ENCODE measurements around the gene EXOC7.

Gene EXOC7, protein sequence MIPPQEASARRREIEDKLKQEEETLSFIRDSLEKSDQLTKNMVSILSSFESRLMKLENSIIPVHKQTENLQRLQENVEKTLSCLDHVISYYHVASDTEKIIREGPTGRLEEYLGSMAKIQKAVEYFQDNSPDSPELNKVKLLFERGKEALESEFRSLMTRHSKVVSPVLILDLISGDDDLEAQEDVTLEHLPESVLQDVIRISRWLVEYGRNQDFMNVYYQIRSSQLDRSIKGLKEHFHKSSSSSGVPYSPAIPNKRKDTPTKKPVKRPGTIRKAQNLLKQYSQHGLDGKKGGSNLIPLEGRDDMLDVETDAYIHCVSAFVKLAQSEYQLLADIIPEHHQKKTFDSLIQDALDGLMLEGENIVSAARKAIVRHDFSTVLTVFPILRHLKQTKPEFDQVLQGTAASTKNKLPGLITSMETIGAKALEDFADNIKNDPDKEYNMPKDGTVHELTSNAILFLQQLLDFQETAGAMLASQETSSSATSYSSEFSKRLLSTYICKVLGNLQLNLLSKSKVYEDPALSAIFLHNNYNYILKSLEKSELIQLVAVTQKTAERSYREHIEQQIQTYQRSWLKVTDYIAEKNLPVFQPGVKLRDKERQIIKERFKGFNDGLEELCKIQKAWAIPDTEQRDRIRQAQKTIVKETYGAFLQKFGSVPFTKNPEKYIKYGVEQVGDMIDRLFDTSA

DNA sequence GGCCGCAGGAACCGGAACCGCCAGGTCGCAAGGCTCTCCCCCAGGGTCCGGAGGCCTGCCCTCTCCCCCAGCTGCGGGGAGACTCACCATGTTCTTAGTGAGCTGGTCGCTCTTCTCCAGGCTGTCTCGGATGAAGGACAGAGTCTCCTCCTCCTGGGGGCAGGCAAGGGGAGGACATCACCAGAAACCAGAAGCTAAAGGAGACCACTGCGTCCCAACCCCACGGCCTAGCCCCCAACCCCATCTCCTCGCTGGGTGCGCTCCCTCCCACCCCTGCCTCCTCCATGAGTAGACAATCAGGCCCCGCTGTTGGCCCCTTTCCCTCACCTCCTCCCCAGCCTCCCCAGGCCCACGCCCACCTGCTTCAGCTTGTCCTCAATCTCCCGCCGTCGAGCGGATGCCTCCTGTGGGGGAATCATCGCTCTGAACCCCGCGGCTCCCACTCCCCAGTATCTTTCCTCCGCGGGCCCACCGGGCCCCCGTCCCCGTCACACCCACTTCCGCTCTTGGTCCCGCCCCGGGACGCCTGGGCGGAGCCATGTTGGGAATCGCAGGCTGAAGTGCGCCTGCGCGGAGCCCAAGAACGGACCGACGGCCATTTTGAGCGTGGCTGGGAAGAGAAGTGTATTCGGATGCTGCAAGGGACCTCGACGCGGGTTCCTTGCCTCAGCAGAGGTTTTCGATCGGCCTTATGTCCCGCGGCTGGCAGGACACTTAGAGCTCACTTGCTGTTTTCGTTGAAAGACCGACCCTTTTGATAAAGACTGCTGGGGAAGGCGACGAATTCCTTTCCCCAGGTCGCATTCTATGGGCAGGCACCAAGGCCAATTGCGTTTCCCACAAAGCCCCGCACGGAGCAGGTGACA lies at the start of gene EXOC7:
EXOC7 (minus strand) TSS at position 514 of the 866 bp plus-strand sequence; CDS start at position 419, 95 bp downstream.
- peak; percentile 92 to 94 for DNase-seq

DNA sequence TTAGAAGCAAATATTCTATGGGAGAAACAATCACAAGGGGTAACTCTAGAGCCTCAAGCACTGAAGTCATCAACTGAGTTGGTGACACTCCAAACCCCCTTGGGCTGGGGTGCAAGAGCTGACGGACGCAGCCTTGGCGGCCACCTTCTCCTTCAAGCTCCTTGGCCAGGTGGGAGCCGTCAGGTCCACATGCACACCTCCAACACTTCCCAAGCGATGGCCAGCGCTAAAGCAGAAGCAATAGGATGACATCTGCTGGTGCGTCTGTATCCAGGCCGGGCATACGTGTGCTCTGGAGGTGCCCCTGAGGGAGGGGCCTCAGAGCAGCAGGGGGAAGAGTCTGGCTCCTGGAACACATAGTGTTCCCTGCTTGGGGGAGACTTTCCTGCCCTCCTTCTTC lies 49.6 kb upstream of the EXOC7 start:
- no peak for DNase-seq

DNA sequence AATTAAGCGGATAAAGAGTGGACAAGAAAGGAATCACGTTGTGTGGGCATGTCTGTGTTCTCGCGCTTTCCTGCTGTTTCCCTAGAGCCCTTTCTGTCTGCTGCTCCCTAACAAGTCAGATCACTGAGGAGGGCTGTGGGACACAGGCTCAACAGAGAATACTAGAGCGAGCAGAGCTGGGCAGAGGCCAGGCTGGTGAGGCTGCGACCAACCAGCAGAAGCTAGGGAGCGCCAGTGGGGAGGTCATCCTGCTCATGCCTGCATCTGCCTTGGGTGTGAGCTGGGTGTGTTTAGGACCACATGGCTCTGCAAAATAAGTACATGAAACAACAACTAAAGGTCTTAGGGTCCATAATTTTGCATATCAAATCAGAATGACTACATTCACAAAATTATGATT lies 49.0 kb upstream of the EXOC7 start:
- no peak for DNase-seq

DNA sequence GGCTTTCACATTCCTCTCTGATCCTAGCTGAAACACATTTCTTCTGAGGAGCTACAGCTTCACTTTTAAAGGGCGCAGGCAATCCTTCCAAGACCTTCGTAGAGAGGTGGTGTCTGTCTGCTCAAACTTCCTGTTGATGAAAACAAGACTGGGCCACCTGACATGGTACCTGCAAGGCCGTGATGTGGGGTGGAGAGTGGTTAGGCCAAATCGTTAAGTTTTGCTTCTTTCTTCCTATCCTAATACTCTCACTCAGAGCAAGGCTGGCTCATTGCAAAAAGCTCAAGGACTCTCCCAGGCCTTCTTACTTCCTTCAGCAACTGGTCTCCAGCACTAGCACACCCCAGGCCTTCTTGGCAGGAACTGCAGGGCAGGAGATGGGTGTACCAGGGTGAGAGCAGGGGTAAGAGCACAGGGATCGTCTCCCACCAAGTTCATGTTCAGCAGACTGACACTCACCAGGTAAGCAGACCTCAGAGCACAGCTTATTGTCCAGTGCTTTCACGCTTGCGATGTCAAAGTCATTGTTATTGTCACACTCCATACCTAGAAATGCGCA lies 48.4 kb upstream of the EXOC7 start:
- peak; percentile 47 for DNase-seq

DNA sequence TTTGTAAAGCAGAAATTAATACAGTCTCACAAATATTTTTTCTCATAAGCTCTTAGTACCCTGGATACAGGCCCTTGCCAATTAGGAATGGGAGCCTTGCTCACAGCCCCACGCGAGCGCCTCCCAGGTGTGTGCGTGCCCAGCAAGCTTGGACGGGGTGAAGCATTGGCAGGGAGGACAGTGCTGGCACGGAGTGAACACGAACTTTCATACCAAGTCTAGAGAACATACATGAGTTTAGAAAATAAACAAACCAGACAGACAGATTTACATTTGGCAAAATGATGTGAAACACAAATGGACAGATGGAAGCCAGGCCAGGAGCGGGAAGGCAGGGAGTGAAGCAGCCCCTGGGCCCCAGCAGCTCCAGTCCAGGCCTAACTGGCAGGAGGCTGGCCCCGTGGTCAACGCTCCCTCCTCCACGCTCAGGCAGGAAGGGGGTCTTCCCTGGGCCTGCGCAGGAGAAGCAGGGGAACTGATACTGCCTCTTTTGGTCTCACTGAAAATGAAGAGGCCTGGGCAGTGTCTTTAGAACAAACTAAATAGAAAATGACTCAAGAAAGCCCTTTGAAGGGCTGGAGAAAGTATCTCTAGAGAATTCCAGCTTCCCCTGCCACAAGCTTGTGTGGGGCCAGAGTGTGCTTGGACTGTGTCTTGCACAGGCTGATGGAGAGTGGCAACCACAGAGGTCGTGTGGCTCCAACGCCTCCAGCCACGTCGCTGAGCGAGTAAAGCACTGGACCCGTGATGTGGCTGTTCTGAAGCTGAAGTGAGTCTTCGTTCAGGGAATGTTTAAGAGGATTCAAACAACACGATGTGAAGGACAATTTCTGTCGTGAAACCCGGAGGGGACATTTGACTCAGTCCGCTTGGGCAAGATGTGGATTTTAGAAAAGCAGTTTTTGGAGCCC lies 47.4 kb upstream of the EXOC7 start:
- DNase-seq, result no peak

DNA sequence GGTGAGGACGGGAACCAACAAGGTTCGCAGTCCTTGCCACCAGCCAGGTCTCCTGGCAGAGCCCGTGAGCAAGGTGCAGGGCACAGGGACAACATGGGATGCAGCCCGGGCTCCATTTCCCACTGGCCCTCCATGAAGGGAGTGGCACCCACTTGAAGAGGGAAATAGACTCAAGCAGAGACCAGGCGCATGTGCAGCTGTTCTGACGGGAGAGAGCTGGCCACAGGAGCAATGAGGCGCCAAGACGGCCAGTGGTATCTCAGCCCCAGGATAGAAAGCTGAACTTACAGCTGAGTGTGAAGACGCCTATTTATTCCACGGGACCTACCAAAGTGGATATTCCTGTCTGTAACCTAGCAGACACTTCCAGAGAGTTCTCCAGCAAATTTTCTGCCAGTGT lies 45.6 kb upstream of the EXOC7 start:
- no peak for DNase-seq

DNA sequence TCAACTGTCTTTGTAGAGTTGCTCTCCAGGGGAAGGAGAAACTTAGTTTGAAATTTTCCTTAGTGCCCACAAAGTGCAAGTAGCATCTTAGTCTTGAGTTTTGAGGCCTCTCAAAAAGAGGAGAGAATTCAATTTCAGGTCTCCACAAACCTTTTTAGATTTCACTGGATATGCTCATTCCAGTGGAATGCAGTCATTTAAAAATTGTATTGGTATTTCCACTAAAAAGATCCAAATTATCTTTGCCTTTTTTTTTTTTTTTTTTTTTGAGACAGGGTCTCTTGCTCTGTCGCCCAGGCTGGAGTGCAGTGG lies 44.4 kb upstream of the EXOC7 start:
- no peak for DNase-seq

DNA sequence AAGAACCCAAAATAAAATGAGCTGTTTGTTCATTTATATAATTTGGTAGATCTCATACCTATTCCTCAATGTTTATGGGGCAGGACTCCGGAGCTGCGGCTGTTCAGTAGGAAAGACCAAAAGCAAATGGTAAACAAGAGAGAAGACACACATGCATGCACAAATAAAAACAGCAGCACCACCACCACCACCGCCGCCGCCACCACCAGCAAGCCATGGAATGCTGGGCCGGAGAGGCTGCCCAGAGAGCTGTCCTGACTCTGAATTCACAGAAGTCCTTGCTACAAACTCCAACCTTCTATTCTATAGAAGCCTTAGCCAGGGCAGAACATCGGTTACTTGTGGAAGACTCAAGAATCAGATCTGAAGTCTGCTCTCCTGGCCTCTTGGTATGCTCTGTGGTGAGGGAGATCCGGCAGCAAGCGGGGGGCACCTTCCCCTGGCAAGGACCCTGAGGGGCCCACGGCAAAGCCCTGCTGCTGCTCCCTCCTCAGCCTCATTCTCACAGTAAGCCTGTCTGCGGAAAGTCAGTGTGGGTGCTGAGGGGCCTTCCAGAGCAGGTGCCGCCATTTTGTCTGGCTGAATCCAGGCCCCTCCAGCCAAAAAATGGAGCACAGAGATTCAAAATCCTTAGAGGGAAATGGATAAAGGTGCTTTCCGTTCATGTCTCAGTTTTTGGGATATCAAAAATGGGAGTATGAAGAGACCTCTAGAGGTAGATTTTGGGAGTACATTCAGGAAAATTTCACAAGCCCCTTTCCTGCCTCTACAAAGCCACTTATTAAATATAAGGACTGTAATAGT lies 43.8 kb upstream of the EXOC7 start:
- DNase-seq, result no peak

DNA sequence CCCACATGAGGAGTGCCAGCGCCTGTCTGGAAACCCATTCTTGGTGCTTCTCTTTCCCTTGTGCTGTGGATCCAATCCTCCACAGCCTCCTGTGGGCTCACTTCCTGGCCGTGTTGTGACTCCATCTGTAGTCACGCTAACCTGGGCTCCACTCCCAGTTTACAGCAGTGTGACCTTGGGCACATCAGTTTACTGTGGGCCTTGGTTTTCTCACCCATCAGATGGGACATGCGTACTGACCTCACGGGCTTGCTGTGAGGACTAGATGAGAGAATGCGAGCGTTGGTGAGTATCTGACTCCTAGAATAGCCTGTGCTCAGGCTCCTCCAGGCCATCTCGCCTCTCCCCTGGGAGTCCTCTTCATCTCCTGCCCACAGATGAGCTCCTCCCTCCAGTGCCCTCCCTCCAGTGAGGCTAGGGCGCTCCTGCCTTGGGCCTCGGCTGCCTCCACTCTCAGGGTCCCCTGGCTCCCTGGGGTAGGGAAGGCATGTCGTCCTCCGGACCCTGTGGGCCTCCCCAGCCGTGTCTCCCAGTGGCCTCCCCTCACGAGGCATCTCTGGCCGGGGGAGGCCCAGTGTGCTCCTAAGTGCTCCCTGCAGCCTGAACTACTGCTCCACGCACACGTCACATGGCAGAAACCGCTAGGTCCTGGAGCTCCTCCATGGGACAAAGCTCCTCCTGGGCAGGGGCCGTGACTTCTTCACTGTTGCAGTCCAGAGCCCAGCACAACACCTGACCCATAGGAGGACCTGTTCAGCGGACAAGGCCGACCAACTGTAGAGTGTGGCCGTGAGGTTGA lies 42.7 kb upstream of the EXOC7 start:
- no peak for DNase-seq

DNA sequence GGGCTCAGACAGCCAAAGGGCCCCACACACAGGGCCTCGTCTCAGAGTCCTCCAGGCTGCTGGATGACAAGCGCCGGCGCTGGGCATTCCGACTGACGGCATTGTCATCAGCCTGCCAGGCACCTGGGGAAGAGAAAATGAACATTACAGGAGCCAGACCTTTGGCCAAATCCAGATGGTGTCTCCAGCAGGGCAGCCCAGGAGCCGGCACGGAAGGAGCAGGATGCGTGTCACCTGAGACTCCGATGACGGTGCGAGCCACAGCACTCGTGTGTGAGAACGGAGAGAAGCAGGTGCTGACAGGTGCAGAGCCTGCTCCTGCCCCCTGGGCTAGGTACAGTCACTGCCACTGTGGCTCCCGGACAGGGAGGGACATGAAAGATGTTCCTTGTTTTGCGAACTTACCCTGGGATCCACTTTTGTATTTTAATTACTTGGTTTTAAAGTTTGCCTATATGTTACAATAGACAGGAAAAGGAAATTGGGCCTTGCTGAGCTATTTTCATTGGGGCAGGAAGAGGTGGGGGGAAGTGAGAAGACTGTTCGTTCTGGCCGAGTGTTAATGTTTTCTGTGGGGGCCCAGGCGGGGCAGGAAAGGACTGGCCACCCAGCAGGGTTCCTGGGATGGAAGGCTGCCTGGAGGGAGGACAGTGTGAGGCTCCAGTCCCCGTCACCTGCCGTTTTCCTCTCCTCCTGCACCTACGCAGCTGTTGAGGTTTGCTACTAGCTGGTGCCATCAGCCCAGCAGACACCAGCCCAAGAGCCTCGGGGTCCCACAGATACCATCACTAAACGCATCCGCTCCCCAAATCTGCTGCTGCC lies 41.9 kb upstream of the EXOC7 start:
- peak; percentile 61 to 64 for DNase-seq

DNA sequence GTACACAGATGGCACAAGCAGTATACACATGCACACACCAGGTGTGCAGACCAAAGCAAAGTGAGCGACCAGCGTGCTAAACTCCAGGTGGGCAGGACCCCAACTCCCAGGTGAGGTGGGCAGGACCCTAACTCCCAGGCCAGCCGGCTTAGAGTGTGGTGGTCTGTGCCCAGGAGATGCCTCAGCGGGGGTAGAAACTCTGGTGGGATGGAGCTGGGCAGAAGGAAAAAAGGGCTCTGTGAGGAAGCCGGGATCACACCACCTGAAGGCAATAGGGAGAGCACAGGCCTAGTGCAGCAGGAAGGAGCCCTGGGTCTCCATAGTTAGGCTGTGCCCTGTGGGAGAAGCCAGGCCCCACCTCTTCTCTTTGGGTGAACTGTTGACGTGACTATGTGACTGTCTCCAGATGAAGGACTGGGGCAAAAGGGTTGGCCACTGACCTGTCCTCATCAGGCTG lies 39.0 kb upstream of the EXOC7 start:
- no peak for DNase-seq

DNA sequence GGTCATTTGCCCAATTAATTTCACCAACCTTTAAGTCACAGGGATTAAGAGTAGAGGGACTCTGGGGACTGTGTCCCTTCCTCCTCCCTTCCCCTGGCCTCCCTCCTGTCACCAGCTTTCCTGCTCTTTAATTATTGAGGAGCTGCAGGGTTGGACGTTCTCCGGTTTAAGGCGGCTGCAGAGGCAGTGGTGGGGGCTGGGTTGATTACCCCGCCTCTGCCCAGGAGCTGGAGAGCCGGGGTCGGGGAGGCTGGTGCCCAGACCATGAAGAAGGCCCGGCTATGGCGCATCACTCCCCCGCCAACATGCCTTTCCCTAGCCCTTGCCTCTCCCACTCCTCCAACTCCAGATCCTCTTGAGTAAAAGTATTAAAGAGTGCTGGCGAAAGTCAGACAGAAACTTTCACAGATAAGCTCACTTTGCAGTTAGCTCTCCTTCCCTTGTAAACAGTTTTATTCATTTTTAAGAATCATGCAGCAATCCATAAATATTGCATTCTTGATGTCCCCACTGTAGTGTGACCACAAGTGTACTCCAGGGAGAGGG lies 38.5 kb upstream of the EXOC7 start:
- DNase-seq, result no peak

DNA sequence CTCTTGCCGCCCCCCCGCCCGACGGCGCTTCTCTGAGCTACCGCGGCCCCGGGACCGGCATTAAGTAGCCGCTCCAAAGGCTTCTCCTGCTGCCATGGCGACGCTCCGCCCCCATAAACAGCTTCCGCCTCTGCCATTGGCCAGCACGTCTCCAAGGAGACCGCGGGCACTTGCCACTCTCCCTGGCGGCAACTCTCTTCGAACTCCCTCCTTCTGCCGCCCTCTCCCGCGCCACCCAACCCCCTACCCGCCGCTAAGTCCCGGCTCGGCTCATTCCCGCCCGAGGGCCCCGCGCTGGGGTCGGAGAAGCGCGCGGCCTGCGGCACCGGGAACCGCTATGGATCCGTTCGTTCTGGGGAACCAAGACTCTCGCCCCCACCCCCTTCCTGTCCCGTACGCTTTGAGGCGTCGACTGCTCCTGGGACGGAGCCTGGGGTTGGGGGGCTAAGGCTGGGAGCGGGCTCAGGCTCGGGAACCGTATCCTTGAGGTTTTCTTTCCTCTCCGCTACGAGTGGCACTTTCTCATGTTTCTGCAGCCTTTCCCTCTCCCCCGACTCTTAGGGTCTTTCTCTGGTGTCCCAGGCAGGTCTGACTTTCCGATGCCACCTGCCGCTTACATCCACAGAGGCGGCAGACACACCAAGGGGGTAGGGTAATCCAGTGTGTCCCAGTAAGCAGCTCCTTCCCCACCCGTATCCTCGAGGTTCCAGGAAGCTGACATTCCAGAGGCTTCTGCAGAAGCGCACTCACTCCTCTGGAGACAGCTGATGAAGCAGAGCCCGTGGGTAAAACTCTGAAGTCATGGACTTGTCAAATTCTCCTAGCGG lies 37.8 kb upstream of the EXOC7 start, which contains the start of gene FOXJ1:
FOXJ1 (minus strand) TSS at position 34 of the 827 bp plus-strand sequence. CDS start 850 bp downstream, outside the sequence.
- peak; percentile 95 to 96 for DNase-seq

DNA sequence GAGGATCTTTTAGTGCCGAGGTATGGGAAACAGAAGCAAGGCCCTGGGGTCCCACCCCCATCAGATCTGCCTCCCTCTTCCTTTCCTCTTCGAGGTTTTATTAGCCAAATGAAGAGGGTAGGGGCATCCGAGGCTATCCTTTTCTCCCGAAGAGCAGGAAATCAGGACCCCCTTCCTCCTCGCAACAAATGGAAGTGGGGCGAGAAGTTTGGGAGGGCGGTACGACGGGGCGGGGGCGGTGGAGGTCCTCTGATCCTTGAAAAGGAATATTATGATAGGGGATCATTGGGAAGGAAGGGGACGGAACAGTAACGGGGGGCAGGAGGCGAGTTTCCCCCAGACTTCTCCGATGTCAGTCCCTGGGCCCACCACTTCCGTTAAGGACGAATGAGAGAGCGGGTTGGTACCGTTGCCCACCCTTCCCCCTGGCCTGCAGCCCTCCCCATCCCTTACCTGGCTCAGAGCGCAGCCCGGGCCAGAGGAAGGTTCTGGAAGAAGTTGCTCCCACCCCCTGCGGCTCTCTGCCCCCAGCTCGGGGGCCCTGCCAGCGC lies 37.1 kb upstream of the EXOC7 start:
- DNase-seq, result no peak

DNA sequence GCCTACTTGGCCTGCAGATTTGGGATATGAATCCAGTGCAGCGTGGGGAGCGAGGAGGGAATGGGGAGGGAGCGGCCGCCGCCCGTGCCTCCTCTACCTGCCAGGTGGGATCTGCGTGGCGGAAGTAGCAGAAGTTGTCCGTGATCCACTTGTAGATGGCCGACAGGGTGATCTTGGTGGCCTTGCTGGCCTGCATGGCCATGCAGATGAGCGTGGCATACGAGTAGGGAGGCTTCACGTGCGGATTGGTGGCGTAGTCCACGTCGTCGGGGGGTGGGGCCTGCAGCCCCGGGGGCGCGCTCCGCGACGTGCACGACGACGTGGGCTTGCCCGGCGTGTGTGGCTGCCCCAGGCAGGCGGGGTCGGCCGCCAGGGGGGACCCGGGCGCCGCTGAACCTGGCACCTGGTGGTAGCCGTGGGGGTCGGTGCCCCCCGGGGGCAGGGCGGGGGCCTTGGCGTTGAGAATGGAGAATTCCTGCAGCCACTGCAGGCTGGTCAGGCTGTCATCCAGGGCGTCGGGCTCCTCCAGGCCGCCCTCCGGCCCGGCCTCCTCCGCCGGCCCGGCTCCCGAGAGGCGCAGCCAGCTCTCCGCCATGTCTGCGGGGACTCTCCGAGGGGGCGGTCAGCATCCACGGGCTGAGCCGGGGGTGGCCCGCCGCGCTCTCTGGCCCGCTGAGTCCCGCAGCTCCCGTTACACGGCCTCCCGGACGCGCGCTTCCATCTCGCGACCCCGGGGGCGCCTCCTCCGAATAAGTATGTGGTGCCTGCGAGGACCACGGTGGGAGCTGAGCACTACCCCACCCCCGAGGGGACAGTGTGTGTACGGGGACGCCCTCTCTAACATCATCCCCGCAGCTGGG lies 36.4 kb upstream of the EXOC7 start:
- peak; percentile 49 for DNase-seq

DNA sequence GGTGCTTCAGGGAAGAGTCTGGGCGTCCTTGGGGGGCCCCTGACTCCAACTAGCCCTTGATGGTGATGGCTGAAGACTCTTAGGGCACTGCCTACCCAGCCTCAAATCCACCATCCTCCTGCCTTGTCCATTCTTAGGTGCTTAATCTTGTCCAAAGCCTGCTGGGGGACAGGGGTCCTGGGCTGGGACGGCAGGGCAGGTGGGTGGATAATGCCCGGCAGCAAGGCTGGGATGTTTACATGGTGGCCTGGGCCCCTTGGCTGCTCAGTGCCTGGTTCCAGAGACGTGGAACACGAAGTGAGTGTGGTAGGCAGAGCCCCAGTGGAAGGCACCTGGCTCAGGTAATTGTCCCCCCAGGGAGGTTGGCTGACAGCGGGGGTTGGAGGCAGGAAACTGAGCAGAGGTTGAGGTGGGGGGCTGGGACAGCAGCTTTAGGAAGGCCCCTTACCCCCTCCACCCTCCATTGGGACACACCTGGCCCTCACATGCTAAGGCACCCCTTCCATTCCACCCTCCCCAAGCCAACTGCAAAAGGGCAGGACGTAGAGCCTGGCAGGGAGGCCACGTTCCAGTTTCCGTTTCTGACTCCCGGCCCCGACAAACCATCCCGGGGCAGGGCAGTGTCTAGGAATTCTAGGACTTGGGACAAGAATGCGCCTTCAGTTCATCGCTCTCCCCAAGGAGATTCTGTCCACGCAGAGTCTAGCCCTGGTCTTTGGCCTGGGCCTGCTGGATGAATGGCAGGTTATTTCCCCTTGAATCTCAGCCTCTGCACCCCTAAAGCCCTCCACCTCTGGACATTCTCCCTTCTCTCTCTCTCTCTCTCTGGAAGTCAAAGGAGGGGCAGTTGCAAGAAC lies 35.5 kb upstream of the EXOC7 start:
- no peak for DNase-seq
